Epithelial cell of prostate (primary cell): ENCODE measurements around the gene CHI3L2.

Experiments used
- DNase-seq: peaks from one replicate; pipeline ENCODE4 v3.0.0-alpha.2; 2011; ENCODE audit warnings: low read depth, low spot score
- H3K27ac ChIP-seq: fragments of 450-650 bp; 2 replicates; pipeline ENCODE4 v1.5.1; 2017; ENCODE audit warnings: mild to moderate bottlenecking

The CHI3L2 gene

GRCh38 chr1:111218701-111219556, 8.6 kb upstream of the CHI3L2 start:
- H3K27ac ChIP-seq = no peak overlapping the region
- DNase-seq = no peak

- DNase-seq = no peak
- no peak overlapping the region for H3K27ac ChIP-seq
Observed at GRCh38 chr1:111219557-111220286, 7.8 kb upstream of the CHI3L2 start.

GRCh38 chr1:111220302-111220890, 7.1 kb upstream of the CHI3L2 start:
- no peak overlapping the region for H3K27ac ChIP-seq

GRCh38 chr1:111221276-111221632, 6.3 kb upstream of the CHI3L2 start:
- no peak overlapping the region for H3K27ac ChIP-seq
- no peak for DNase-seq

More at GRCh38 chr1:111220302-111220890, 7.1 kb upstream of the CHI3L2 start:
- no peak for DNase-seq

- no peak for DNase-seq
- H3K27ac ChIP-seq = no peak overlapping the region
Observed at GRCh38 chr1:111221633-111222291, 5.8 kb upstream of the CHI3L2 start.

GRCh38 chr1:111222308-111223125, 5.0 kb upstream of the CHI3L2 start:
- H3K27ac ChIP-seq = peak overlapping the region; percentile 15
- no peak for DNase-seq

- peak overlapping the region; percentile 15 for H3K27ac ChIP-seq
Observed at GRCh38 chr1:111223126-111223685, 4.3 kb upstream of the CHI3L2 start.

GRCh38 chr1:111225091-111225490, 2.4 kb upstream of the CHI3L2 start:
- no peak overlapping the region for H3K27ac ChIP-seq
- DNase-seq = no peak

More at GRCh38 chr1:111223126-111223685, 4.3 kb upstream of the CHI3L2 start:
- DNase-seq = no peak

GRCh38 chr1:111225717-111226400, 1.7 kb upstream of the CHI3L2 start:
- no peak overlapping the region for H3K27ac ChIP-seq
- DNase-seq = no peak

GRCh38 chr1:111227851-111228747, 586 bp downstream of the CHI3L2 start:
- H3K27ac ChIP-seq = peak overlapping the region; percentile 2
- DNase-seq = peak; percentile 50

GRCh38 chr1:111228748-111229126, 1.2 kb downstream of the CHI3L2 start:
- peak overlapping the region; percentile 2 for H3K27ac ChIP-seq
- DNase-seq = no peak

- DNase-seq = no peak
- no peak overlapping the region for H3K27ac ChIP-seq
Observed at GRCh38 chr1:111232134-111232533, 4.6 kb downstream of the CHI3L2 start.

GRCh38 chr1:111234258-111234657, 6.7 kb downstream of the CHI3L2 start:
- DNase-seq = no peak
- peak overlapping the region; percentile 26 for H3K27ac ChIP-seq

GRCh38 chr1:111234866-111235265, 7.4 kb downstream of the CHI3L2 start:
- peak overlapping the region; percentile 26 for H3K27ac ChIP-seq
- DNase-seq = peak; percentile 41

GRCh38 chr1:111236379-111236778, 8.9 kb downstream of the CHI3L2 start:
- no peak overlapping the region for H3K27ac ChIP-seq
- DNase-seq = no peak

GRCh38 chr1:111236806-111237205, 9.3 kb downstream of the CHI3L2 start:
- no peak for DNase-seq
- H3K27ac ChIP-seq = no peak overlapping the region

GRCh38 chr1:111238056-111238795, 10.7 kb downstream of the CHI3L2 start:
- H3K27ac ChIP-seq = no peak overlapping the region
- DNase-seq = no peak
